Coronary artery (tissue), 2 donors: Measurements from ENCODE around the gene AGPAT2.

Source experiments
- DNase-seq: peaks from one replicate; pipeline ENCODE4 v3.0.0-alpha.2; 2017; ENCODE audit warnings: low spot score
- H3K27ac ChIP-seq, 2 donors: fragments of 200-600 bp; sonication (generic); one replicate each; pipeline ENCODE4 v1.5.1; 2016 to 2019
- H3K4me3 ChIP-seq: fragments of 200-600 bp; sonication (generic); 2 replicates; pipeline ENCODE4 v1.5.1; 2016; ENCODE audit warnings: mild to moderate bottlenecking, moderate library complexity
- CTCF ChIP-seq: fragments of 200-600 bp; sonication (generic); IDR thresholded peaks from one replicate; pipeline ENCODE4 v1.5.1; 2019; ENCODE audit warnings: antibody characterized with exemption

AGPAT2 gene

GRCh38 chr9:136720251-136720897, 33.1 kb upstream of the AGPAT2 start:
- no peak for TF ChIP-seq CTCF
- DNase-seq = no peak
- Histone ChIP-seq H3K4me3 (no peak overlapping the region), H3K27ac (peak overlapping the region in 1 of 2 donors; percentile 62)

GRCh38 chr9:136719195-136719880, 32.1 kb upstream of the AGPAT2 start:
- Histone ChIP-seq H3K4me3 (no peak overlapping the region), H3K27ac (peak overlapping the region in 1 of 2 donors; percentile 20)
- DNase-seq = no peak
- TF ChIP-seq CTCF = no peak

GRCh38 chr9:136718345-136719194, 31.3 kb upstream of the AGPAT2 start:
- no peak overlapping the region for H3K4me3 ChIP-seq

GRCh38 chr9:136717399-136717798, 30.1 kb upstream of the AGPAT2 start:
- H3K4me3 ChIP-seq = no peak overlapping the region
- TF ChIP-seq CTCF = no peak
- H3K27ac ChIP-seq = no peak overlapping the region
- no peak for DNase-seq

More at GRCh38 chr9:136718345-136719194, 31.3 kb upstream of the AGPAT2 start:
- peak overlapping the region in 1 of 2 donors; percentile 20 for H3K27ac ChIP-seq
- DNase-seq = no peak
- no peak for TF ChIP-seq CTCF

GRCh38 chr9:136714893-136715274, 27.6 kb upstream of the AGPAT2 start:
- H3K4me3 ChIP-seq = no peak overlapping the region
- TF ChIP-seq CTCF = no peak
- no peak for DNase-seq
- H3K27ac ChIP-seq = peak overlapping the region in 1 of 2 donors; percentile 66

- DNase-seq = no peak
- peak overlapping the region in 1 of 2 donors; percentile 43 for H3K27ac ChIP-seq
- H3K4me3 ChIP-seq = no peak overlapping the region
- no peak for TF ChIP-seq CTCF
Measured at GRCh38 chr9:136714096-136714892, 27.0 kb upstream of the AGPAT2 start.
